Measurements from ENCODE around the gene C17orf67.

DNA sequence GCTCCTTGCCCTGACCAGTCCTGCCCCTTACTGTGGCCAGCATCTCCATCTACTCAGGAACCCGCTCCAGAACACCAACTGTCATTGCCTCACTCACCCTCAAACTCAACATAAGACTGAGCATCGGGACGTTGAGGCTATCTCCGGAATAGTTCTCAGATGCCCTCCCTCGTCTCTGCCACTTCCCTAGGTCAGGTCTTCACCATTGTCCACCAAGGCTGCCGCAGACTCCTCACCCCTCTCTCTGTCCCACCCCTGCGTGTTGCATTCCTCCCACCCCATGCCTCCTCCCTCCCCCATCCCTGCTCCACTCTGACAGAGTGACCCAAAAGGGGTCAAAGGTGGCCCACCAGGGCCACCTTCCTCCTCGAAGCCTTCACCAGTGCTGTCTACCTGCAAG, 37.2 kb downstream of the C17orf67 start:
- TF ChIP-seq, protein P1, sequence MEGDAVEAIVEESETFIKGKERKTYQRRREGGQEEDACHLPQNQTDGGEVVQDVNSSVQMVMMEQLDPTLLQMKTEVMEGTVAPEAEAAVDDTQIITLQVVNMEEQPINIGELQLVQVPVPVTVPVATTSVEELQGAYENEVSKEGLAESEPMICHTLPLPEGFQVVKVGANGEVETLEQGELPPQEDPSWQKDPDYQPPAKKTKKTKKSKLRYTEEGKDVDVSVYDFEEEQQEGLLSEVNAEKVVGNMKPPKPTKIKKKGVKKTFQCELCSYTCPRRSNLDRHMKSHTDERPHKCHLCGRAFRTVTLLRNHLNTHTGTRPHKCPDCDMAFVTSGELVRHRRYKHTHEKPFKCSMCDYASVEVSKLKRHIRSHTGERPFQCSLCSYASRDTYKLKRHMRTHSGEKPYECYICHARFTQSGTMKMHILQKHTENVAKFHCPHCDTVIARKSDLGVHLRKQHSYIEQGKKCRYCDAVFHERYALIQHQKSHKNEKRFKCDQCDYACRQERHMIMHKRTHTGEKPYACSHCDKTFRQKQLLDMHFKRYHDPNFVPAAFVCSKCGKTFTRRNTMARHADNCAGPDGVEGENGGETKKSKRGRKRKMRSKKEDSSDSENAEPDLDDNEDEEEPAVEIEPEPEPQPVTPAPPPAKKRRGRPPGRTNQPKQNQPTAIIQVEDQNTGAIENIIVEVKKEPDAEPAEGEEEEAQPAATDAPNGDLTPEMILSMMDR (IDR thresholded peaks at IDR 0.05; ENCODE audit: low read depth, low read length): no peak
- TF ChIP-seq, protein P2, sequence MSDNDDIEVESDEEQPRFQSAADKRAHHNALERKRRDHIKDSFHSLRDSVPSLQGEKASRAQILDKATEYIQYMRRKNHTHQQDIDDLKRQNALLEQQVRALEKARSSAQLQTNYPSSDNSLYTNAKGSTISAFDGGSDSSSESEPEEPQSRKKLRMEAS (IDR thresholded peaks at IDR 0.05; ENCODE audit: low read depth, low read length): no peak

All from NB4 (cell line).